ENCODE results near the gene FOXA2.

GRCh38 chr20:22619272-22619671 lies 34.9 kb upstream of the FOXA2 start:
- TF ChIP-seq CTCF (conservative IDR thresholded peaks at IDR 0.05) (no peak), ZFX (IDR thresholded peaks at IDR 0.05) (no peak)

Data from C4-2B (cell line).